GM12878 (cell line): ENCODE data around the gene LAMA2.

Experiments used
- CEBPB ChIP-seq, 2 experiments: fragments of 150-350 bp in 1 of 2; IDR thresholded peaks; 2 replicates each; pipeline ENCODE4 v1.6.1; 2012 to 2014; ENCODE audit warnings: low read depth in 2 of 2, low read length in 2 of 2, borderline replicate concordance in 1 of 2, inconsistent platforms in 1 of 2
- EZH2 ChIP-seq: IDR thresholded peaks from 2 replicates; pipeline ENCODE4 v1.6.1; 2012; ENCODE audit warnings: low read depth, mild to moderate bottlenecking, control low read depth, inconsistent platforms, low read length, borderline replicate concordance; ENCODE audit not compliant: control insufficient read depth
- POLR2A ChIP-seq: IDR thresholded peaks from 2 replicates; pipeline ENCODE4 v1.6.1; 2011; ENCODE audit warnings: low read depth, mild to moderate bottlenecking, low read length
- SUZ12 ChIP-seq: fragments of 200-600 bp; sonication (generic); IDR thresholded peaks from one replicate; pipeline ENCODE4 v1.6.1; 2018; ENCODE audit warnings: antibody characterized with exemption, mild to moderate bottlenecking; ENCODE audit not compliant: unreplicated experiment

DNA sequence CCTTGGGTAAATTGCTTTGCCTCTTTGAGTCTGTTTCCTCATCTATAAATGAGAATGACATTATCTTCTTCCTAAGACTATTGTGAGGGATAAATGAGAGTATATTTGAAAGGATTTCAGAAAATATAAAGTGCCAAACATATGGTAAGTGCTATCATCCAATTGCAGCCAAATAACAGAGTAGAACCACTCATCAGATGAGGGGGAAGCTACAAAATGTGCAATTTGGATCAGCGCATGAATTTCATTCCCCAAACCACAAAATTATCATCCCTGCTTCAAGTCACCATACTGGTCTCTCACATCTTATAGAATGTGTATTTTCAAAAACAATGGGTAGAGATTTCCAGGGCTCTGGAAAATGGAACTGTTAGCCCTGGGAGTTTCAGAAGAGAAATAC, 668.5 kb downstream of the LAMA2 start:
- TF ChIP-seq SUZ12 = no peak
- TF ChIP-seq CEBPB (IDR thresholded peaks at IDR 0.05; ENCODE audit: borderline replicate concordance in 1 of 2, low read depth in 2 of 2, low read length in 2 of 2) = no peak
- no peak for TF ChIP-seq EZH2
- no peak for TF ChIP-seq POLR2A
